Progenitor cell of endocrine pancreas (in vitro differentiated cells): ENCODE data around the gene FUT7. TPM values are rescaled to one million over a fixed set of nuclear protein-coding genes. Genes with fewer than 3 reads are reported as not detected.
"Not testable (repeated sequence)": the region's sequence is repeated elsewhere in the genome, so short reads cannot be mapped to it uniquely, and the experiment has no call there.

Experiments used
- DNase-seq: peaks from one replicate; pipeline ENCODE4 v3.0.0; 2021; ENCODE audit warnings: low spot score; ENCODE audit not compliant: unreplicated experiment
- H3K27ac Mint-ChIP-seq: 2 replicates; pipeline ENCODE4 v1.8.0; 2021; ENCODE audit warnings: mild to moderate bottlenecking, moderate library complexity, mixed read lengths
- H3K27me3 Mint-ChIP-seq: 2 replicates; pipeline ENCODE4 v1.8.0; 2021; ENCODE audit warnings: mixed read lengths
- H3K36me3 Mint-ChIP-seq: 2 replicates; pipeline ENCODE4 v1.8.0; 2022; ENCODE audit warnings: mixed read lengths; ENCODE audit not compliant: insufficient read depth
- H3K4me1 Mint-ChIP-seq: 2 replicates; pipeline ENCODE4 v1.8.0; 2021; ENCODE audit warnings: low read depth, mixed read lengths
- H3K4me3 Mint-ChIP-seq: 2 replicates; pipeline ENCODE4 v1.8.0; 2021; ENCODE audit warnings: low read depth, mild to moderate bottlenecking, moderate library complexity, mixed read lengths
- H3K9me3 Mint-ChIP-seq: 2 replicates; pipeline ENCODE4 v1.8.0; 2021; ENCODE audit warnings: low read depth, mixed read lengths
- CTCF ChIP-seq: fragments of 200-600 bp; sonication (generic); IDR thresholded peaks from one replicate; pipeline ENCODE4 v1.5.0; 2021; ENCODE audit warnings: antibody characterized with exemption, mild to moderate bottlenecking; ENCODE audit not compliant: unreplicated experiment
- total RNA-seq: library from RNA; stranded (reverse); gene quantifications from 2 replicates; pipeline ENCODE4 v1.2.1, GENCODE V29; 2021

The FUT7 gene
- total RNA-seq, 1 donor from 2014 or later = not detected

- Mint-ChIP-seq H3K4me1 (no peaks in the 10 kb centered on the region), H3K4me3 (no peak overlapping the region), H3K36me3 (peaks cover 2% of the 10 kb centered on the region), H3K27ac (no peak overlapping the region), H3K27me3 (peaks cover 3% of the 10 kb centered on the region), H3K9me3 (no peaks in the 10 kb centered on the region)
- no peak for TF ChIP-seq CTCF
- DNase-seq = no peak
These were observed 4.0 kb upstream of the FUT7 start for GRCh38 chr9:137035937-137036336.

- Mint-ChIP-seq H3K27me3 (peaks cover 3% of the 10 kb centered on the region), H3K4me1 (no peaks in the 10 kb centered on the region), H3K9me3 (no peaks in the 10 kb centered on the region), H3K4me3 (no peak overlapping the region), H3K27ac (no peak overlapping the region), H3K36me3 (peaks cover 2% of the 10 kb centered on the region)
- no peak for DNase-seq
- no peak for TF ChIP-seq CTCF
These were observed 3.6 kb upstream of the FUT7 start for GRCh38 chr9:137035507-137035834.

- peak; percentile 87 for TF ChIP-seq CTCF
- Mint-ChIP-seq H3K9me3 (no peaks in the 10 kb centered on the region), H3K27me3 (peaks cover 3% of the 10 kb centered on the region), H3K36me3 (peaks cover 2% of the 10 kb centered on the region), H3K4me3 (no peak overlapping the region), H3K4me1 (no peaks in the 10 kb centered on the region), H3K27ac (no peak overlapping the region)
- DNase-seq = peak; percentile 75
These were observed 3.0 kb upstream of the FUT7 start for GRCh38 chr9:137034709-137035506.

- TF ChIP-seq CTCF = no peak
- Mint-ChIP-seq H3K9me3 (no peaks in the 10 kb centered on the region), H3K4me1 (no peaks in the 10 kb centered on the region), H3K4me3 (no peak overlapping the region), H3K27me3 (peaks cover 3% of the 10 kb centered on the region), H3K27ac (no peak overlapping the region), H3K36me3 (peaks cover 2% of the 10 kb centered on the region)
- DNase-seq = no peak
These were observed 2.3 kb upstream of the FUT7 start for GRCh38 chr9:137034039-137034708.

GRCh38 chr9:137033481-137033880 is 1.6 kb upstream of the FUT7 start:
- not testable (repeated sequence) for H3K27ac Mint-ChIP-seq, H3K4me1 Mint-ChIP-seq

GRCh38 chr9:137032858-137033257 is 970 bp upstream of the FUT7 start:
- no peak overlapping the region for H3K4me3 Mint-ChIP-seq

More at GRCh38 chr9:137033481-137033880, 1.6 kb upstream of the FUT7 start:
- not testable (repeated sequence) for H3K36me3 Mint-ChIP-seq, H3K9me3 Mint-ChIP-seq, H3K27me3 Mint-ChIP-seq, DNase-seq, H3K4me3 Mint-ChIP-seq

More at GRCh38 chr9:137032858-137033257, 970 bp upstream of the FUT7 start:
- TF ChIP-seq CTCF = no peak
- DNase-seq = no peak
- Mint-ChIP-seq H3K36me3 (no peaks in the 10 kb centered on the region), H3K27me3 (peaks cover 3% of the 10 kb centered on the region), H3K9me3 (no peaks in the 10 kb centered on the region), H3K4me1 (no peaks in the 10 kb centered on the region), H3K27ac (no peak overlapping the region)
